ENCODE measurements around the gene AFAP1L1. TPM values are rescaled to one million over a fixed set of nuclear protein-coding genes. Genes with fewer than 3 reads are reported as not detected.

Gene AFAP1L1
- total and polyA plus RNA-seq, 9 of the 15 experiments (the other 6 are each of a cell fraction or from before 2014, with no cell fraction given), result 0.01 to 0.12 (median 0.03) TPM; not detected in 4

GRCh38 chr5:149262315-149262714, 9.3 kb upstream of the AFAP1L1 start:
- Histone ChIP-seq H3K9me3 (replicated peaks; ENCODE audit: control insufficient read depth, insufficient read depth, low read depth, low read length) (no peaks in the 10 kb centered on the region), H3K79me2 (ENCODE audit: control insufficient read depth, insufficient read depth, low read length) (no peaks in the 10 kb centered on the region), H3K4me1 (replicated peaks in 1 of 2; ENCODE audit: control insufficient read depth in 2 of 2, insufficient read depth in 2 of 2, low read length in 2 of 2) (no peaks in the 10 kb centered on the region; a peak in 2 of 5 replicates), H4K20me1 (replicated peaks; ENCODE audit: control insufficient read depth, insufficient read depth, low read length) (no peaks in the 10 kb centered on the region), H2AFZ (ENCODE audit: low read depth, low read length) (no peak overlapping the region), H3K27me3 (ENCODE audit: control insufficient read depth in 2 of 2, insufficient read depth in 2 of 2, low read length in 2 of 2) (peaks cover 11 to 46% of the 10 kb centered on the region in 2 experiments; a peak in 3 of 5 replicates), H3K9ac (ENCODE audit: insufficient read depth in 1 of 2, low read depth in 2 of 2, low read length in 2 of 2) (no peak overlapping the region), H3K4me3 (no peak overlapping the region), H3K9me1 (ENCODE audit: control insufficient read depth, insufficient read depth, low read length) (no peaks in the 10 kb centered on the region), H3K27ac (ENCODE audit: extremely low read depth, low read depth, low read length) (no peak overlapping the region), H3K4me2 (ENCODE audit: insufficient read depth, low read length) (no peak overlapping the region), H3K36me3 (ENCODE audit: control insufficient read depth, insufficient read depth, low read length) (no peaks in the 10 kb centered on the region)
- ATAC-seq, result no peak
- no peak for FAIRE-seq
- BruUV-seq (replicated peaks), result no TSS peak
- TF ChIP-seq AFF4 (CRISPR knock-in tag; IDR thresholded peaks at IDR 0.05) (no peak), TAF7 (tag; IDR thresholded peaks at IDR 0.05) (no peak), ZBTB9 (CRISPR knock-in tag; IDR thresholded peaks at IDR 0.05) (no peak), RFX7 (CRISPR knock-in tag; IDR thresholded peaks at IDR 0.05) (no peak), NFXL1 (CRISPR knock-in tag; IDR thresholded peaks at IDR 0.05) (no peak), ZNF217 (CRISPR knock-in tag; IDR thresholded peaks at IDR 0.05) (no peak), ILF3 (IDR thresholded peaks at IDR 0.05; ENCODE audit: borderline replicate concordance) (no peak), WHSC1 (IDR thresholded peaks at IDR 0.05; ENCODE audit: low read length) (no peak), U2AF2 (optimal IDR thresholded peaks at IDR 0.05; ENCODE audit: low read depth, low read length) (no peak), NFE2L1 (tag; IDR thresholded peaks at IDR 0.05; ENCODE audit: borderline replicate concordance, low read depth) (no peak)
- in situ Hi-C loops (cut with MboI), result loop anchor here (25.0 kb wide), 1 partner anchor 825 kb away; no protein-coding TSS in a partner anchor
- POLR2A ChIA-PET, result no interaction called here
- 0% methylated on average over 4 of the region's 4 CpGs for WGBS (ENCODE audit: insufficient coverage, low coverage, missing lambda C conversion rate)
- no peak for DNase-seq (ENCODE audit: extremely low read depth in 1 of 4, low spot score in 3 of 4)
- intact Hi-C loops (cut with micrococcal nuclease), result loop anchor here (10.0 kb wide), 1 partner anchor 308 kb away; no protein-coding TSS in a partner anchor
- CTCF ChIA-PET (ENCODE audit: low intra/inter-chr PET ratio), result no interaction called here

Measured in K562 (cell line).